ENCODE data around the gene PXMP2. TPM values are rescaled to one million over a fixed set of nuclear protein-coding genes. Genes with fewer than 3 reads are reported as not detected.

The PXMP2 gene
- total and polyA plus RNA-seq, 3 experiments from 2014 or later = 14.5 to 22.5 (median 21.2) TPM

GRCh38 chr12:132657004-132657727, 30.2 kb upstream of the PXMP2 start:
- Mint-ChIP-seq H3K27me3 (no peaks in the 10 kb centered on the region), H3K27ac (no peak overlapping the region), H3K36me3 (peaks cover 4 to 82% (median 24%) of the 10 kb centered on the region in 3 donors), H3K9me3 (no peaks in the 10 kb centered on the region), H3K4me1 (peaks cover 0 to 2% (median 0%) of the 10 kb centered on the region in 3 donors), H3K4me3 (no peak overlapping the region)
- Histone ChIP-seq H3K4me3 (ENCODE audit: low read length) (no peak overlapping the region), H3K36me3 (ENCODE audit: insufficient read depth, low read length) (peaks cover 27% of the 10 kb centered on the region), H3K27ac (ENCODE audit: low read depth, low read length) (no peak overlapping the region), H3K4me1 (ENCODE audit: insufficient read depth, low read length) (peaks cover 11% of the 10 kb centered on the region), H3K9me3 (ENCODE audit: low read length) (no peaks in the 10 kb centered on the region), H3K27me3 (ENCODE audit: insufficient read depth, low read length, poor library complexity, severe bottlenecking) (no peaks in the 10 kb centered on the region)
- ChIA-PET POLR2A (no interaction called here), CTCF (no interaction called here)
- DNase-seq = no peak

GRCh38 chr12:132658149-132658894, 29.1 kb upstream of the PXMP2 start:
- peaks cover 4 to 89% (median 24%) of the 10 kb centered on the region in 3 donors for H3K36me3 Mint-ChIP-seq
- peak overlapping the region in 1 of 8 donors; percentile 14 for H3K27ac Mint-ChIP-seq
- ChIA-PET CTCF (no interaction called here), POLR2A (no interaction called here)
- H3K36me3 ChIP-seq (ENCODE audit: insufficient read depth, low read length) = peaks cover 27% of the 10 kb centered on the region
- no peak overlapping the region for H3K4me3 Mint-ChIP-seq
- H3K4me1 ChIP-seq (ENCODE audit: insufficient read depth, low read length) = peaks cover 11% of the 10 kb centered on the region
- H3K27me3 Mint-ChIP-seq = no peaks in the 10 kb centered on the region
- DNase-seq = no peak
- peaks cover 4 to 10% (median 6%) of the 10 kb centered on the region in 3 donors for H3K4me1 Mint-ChIP-seq
- no peaks in the 10 kb centered on the region for H3K27me3 ChIP-seq (ENCODE audit: insufficient read depth, low read length, poor library complexity, severe bottlenecking)
- no peak overlapping the region for H3K4me3 ChIP-seq (ENCODE audit: low read length)
- H3K9me3 Mint-ChIP-seq = no peaks in the 10 kb centered on the region
- H3K9me3 ChIP-seq (ENCODE audit: low read length) = no peaks in the 10 kb centered on the region
- H3K27ac ChIP-seq (ENCODE audit: low read depth, low read length) = no peak overlapping the region

- CTCF ChIA-PET = no interaction called here
- no peak overlapping the region for H3K27ac Mint-ChIP-seq
- no peaks in the 10 kb centered on the region for H3K9me3 ChIP-seq (ENCODE audit: low read length)
These were observed 28.2 kb upstream of the PXMP2 start for GRCh38 chr12:132659146-132659545.

GRCh38 chr12:132660052-132660451, 27.3 kb upstream of the PXMP2 start:
- CTCF ChIA-PET = no interaction called here

More at GRCh38 chr12:132659146-132659545, 28.2 kb upstream of the PXMP2 start:
- peaks cover 27% of the 10 kb centered on the region for H3K36me3 ChIP-seq (ENCODE audit: insufficient read depth, low read length)
- H3K27ac ChIP-seq (ENCODE audit: low read depth, low read length) = no peak overlapping the region
- H3K4me1 ChIP-seq (ENCODE audit: insufficient read depth, low read length) = peaks cover 11% of the 10 kb centered on the region
- H3K4me3 ChIP-seq (ENCODE audit: low read length) = no peak overlapping the region
- Mint-ChIP-seq H3K9me3 (no peaks in the 10 kb centered on the region), H3K4me1 (peaks cover 4 to 10% (median 6%) of the 10 kb centered on the region in 3 donors), H3K27me3 (no peaks in the 10 kb centered on the region), H3K4me3 (no peak overlapping the region), H3K36me3 (peaks cover 0 to 88% (median 25%) of the 10 kb centered on the region in 3 donors)
- POLR2A ChIA-PET = no interaction called here
- no peaks in the 10 kb centered on the region for H3K27me3 ChIP-seq (ENCODE audit: insufficient read depth, low read length, poor library complexity, severe bottlenecking)
- DNase-seq = no peak

GRCh38 chr12:132660996-132661395, 26.4 kb upstream of the PXMP2 start:
- Histone ChIP-seq H3K27me3 (ENCODE audit: insufficient read depth, low read length, poor library complexity, severe bottlenecking) (no peaks in the 10 kb centered on the region), H3K36me3 (ENCODE audit: insufficient read depth, low read length) (peaks cover 24% of the 10 kb centered on the region), H3K9me3 (ENCODE audit: low read length) (no peaks in the 10 kb centered on the region), H3K4me3 (ENCODE audit: low read length) (no peak overlapping the region), H3K27ac (ENCODE audit: low read depth, low read length) (no peak overlapping the region), H3K4me1 (ENCODE audit: insufficient read depth, low read length) (peaks cover 11% of the 10 kb centered on the region)
- Mint-ChIP-seq H3K27me3 (no peaks in the 10 kb centered on the region), H3K27ac (peak overlapping the region in 1 of 8 donors; percentile 68), H3K36me3 (peaks cover 12 to 92% (median 29%) of the 10 kb centered on the region in 3 donors), H3K9me3 (no peaks in the 10 kb centered on the region), H3K4me1 (peaks cover 4 to 10% (median 6%) of the 10 kb centered on the region in 3 donors), H3K4me3 (no peak overlapping the region)
- DNase-seq = no peak
- ChIA-PET CTCF (no interaction called here), POLR2A (no interaction called here)

More at GRCh38 chr12:132660052-132660451, 27.3 kb upstream of the PXMP2 start:
- Histone ChIP-seq H3K36me3 (ENCODE audit: insufficient read depth, low read length) (peaks cover 26% of the 10 kb centered on the region), H3K27me3 (ENCODE audit: insufficient read depth, low read length, poor library complexity, severe bottlenecking) (no peaks in the 10 kb centered on the region), H3K9me3 (ENCODE audit: low read length) (no peaks in the 10 kb centered on the region), H3K4me1 (ENCODE audit: insufficient read depth, low read length) (peaks cover 11% of the 10 kb centered on the region), H3K27ac (ENCODE audit: low read depth, low read length) (no peak overlapping the region), H3K4me3 (ENCODE audit: low read length) (no peak overlapping the region)
- Mint-ChIP-seq H3K27me3 (no peaks in the 10 kb centered on the region), H3K36me3 (peaks cover 2 to 87% (median 22%) of the 10 kb centered on the region in 3 donors), H3K4me3 (no peak overlapping the region), H3K27ac (peak overlapping the region in 2 of 8 donors; percentile 29 to 57), H3K4me1 (peaks cover 4 to 10% (median 6%) of the 10 kb centered on the region in 3 donors), H3K9me3 (no peaks in the 10 kb centered on the region)
- no peak for DNase-seq
- POLR2A ChIA-PET = no interaction called here

GRCh38 chr12:132661972-132662371, 25.4 kb upstream of the PXMP2 start:
- H3K4me3 Mint-ChIP-seq = no peak overlapping the region
- H3K9me3 Mint-ChIP-seq = no peaks in the 10 kb centered on the region
- peaks cover 18 to 96% (median 32%) of the 10 kb centered on the region in 3 donors for H3K36me3 Mint-ChIP-seq
- no peak overlapping the region for H3K4me3 ChIP-seq (ENCODE audit: low read length)
- H3K27me3 ChIP-seq (ENCODE audit: insufficient read depth, low read length, poor library complexity, severe bottlenecking) = no peaks in the 10 kb centered on the region
- peaks cover 4 to 10% (median 6%) of the 10 kb centered on the region in 3 donors for H3K4me1 Mint-ChIP-seq
- ChIA-PET CTCF (no interaction called here), POLR2A (no interaction called here)
- H3K27ac ChIP-seq (ENCODE audit: low read depth, low read length) = no peak overlapping the region
- H3K9me3 ChIP-seq (ENCODE audit: low read length) = no peaks in the 10 kb centered on the region
- H3K27ac Mint-ChIP-seq = no peak overlapping the region
- H3K27me3 Mint-ChIP-seq = no peaks in the 10 kb centered on the region
- H3K4me1 ChIP-seq (ENCODE audit: insufficient read depth, low read length) = peaks cover 11% of the 10 kb centered on the region
- DNase-seq = no peak
- H3K36me3 ChIP-seq (ENCODE audit: insufficient read depth, low read length) = peaks cover 23% of the 10 kb centered on the region

GRCh38 chr12:132662901-132663755, 24.3 kb upstream of the PXMP2 start:
- Histone ChIP-seq H3K36me3 (ENCODE audit: insufficient read depth, low read length) (peaks cover 16% of the 10 kb centered on the region), H3K27me3 (ENCODE audit: insufficient read depth, low read length, poor library complexity, severe bottlenecking) (no peaks in the 10 kb centered on the region), H3K4me3 (ENCODE audit: low read length) (no peak overlapping the region), H3K4me1 (ENCODE audit: insufficient read depth, low read length) (peaks cover 11% of the 10 kb centered on the region), H3K27ac (ENCODE audit: low read depth, low read length) (no peak overlapping the region), H3K9me3 (ENCODE audit: low read length) (no peaks in the 10 kb centered on the region)
- POLR2A ChIA-PET = no interaction called here
- no peaks in the 10 kb centered on the region for H3K9me3 Mint-ChIP-seq
- no peak overlapping the region for H3K4me3 Mint-ChIP-seq
- H3K36me3 Mint-ChIP-seq = peaks cover 19 to 95% (median 28%) of the 10 kb centered on the region in 3 donors
- no peaks in the 10 kb centered on the region for H3K27me3 Mint-ChIP-seq
- CTCF ChIA-PET = no interaction called here
- no peak for DNase-seq
- H3K27ac Mint-ChIP-seq = peak overlapping the region in 4 of 8 donors; percentile 1 to 68 (median 30)
- H3K4me1 Mint-ChIP-seq = peaks cover 4 to 10% (median 6%) of the 10 kb centered on the region in 3 donors
